SK-N-SH (cell line): Measurements from ENCODE around the gene GGTLC2.

ENCODE experiments used
- CHD2 ChIP-seq: fragments of 150-350 bp; IDR thresholded peaks from 2 replicates; pipeline ENCODE4 v1.6.1; 2018; ENCODE audit warnings: low read length; ENCODE audit not compliant: partially characterized antibody
- MXI1 ChIP-seq: IDR thresholded peaks from 2 replicates; pipeline ENCODE4 v1.6.1; 2012; ENCODE audit warnings: mild to moderate bottlenecking, low read depth, low read length, improper control_type of control experiment
- REST ChIP-seq: IDR thresholded peaks from 2 replicates; pipeline ENCODE4 v1.6.1; 2012; ENCODE audit warnings: mild to moderate bottlenecking, low read depth, low read length, moderate library complexity
- RFX5 ChIP-seq: IDR thresholded peaks from 2 replicates; pipeline ENCODE4 v1.6.1; 2012; ENCODE audit warnings: mild to moderate bottlenecking, improper control_type of control experiment, low read length
- SMC3 ChIP-seq: IDR thresholded peaks from 2 replicates; pipeline ENCODE4 v1.6.1; 2012; ENCODE audit warnings: low read depth, low read length, improper control_type of control experiment
- TCF12 ChIP-seq: IDR thresholded peaks from 2 replicates; pipeline ENCODE4 v1.4.0; 2012
- USF2 ChIP-seq: fragments of 150-350 bp; IDR thresholded peaks from 2 replicates; pipeline ENCODE4 v1.6.1; 2017; ENCODE audit warnings: antibody characterized with exemption, low read length, low read depth, borderline replicate concordance
- ZBTB33 ChIP-seq: IDR thresholded peaks from 2 replicates; pipeline ENCODE4 v1.4.0; 2012; ENCODE audit warnings: low read depth, borderline replicate concordance
- TF ChIP-seq, protein P1 (sequence below): fragments of 200-600 bp; sonication (generic); IDR thresholded peaks from 2 replicates; pipeline ENCODE4 v1.6.1; 2017; ENCODE audit warnings: antibody characterized with exemption, mild to moderate bottlenecking, moderate library complexity
- TF ChIP-seq, protein P2 (sequence below): IDR thresholded peaks from 2 replicates; pipeline ENCODE4 v1.4.0; 2012; ENCODE audit warnings: low read depth, borderline replicate concordance
- TF ChIP-seq, protein P3 (sequence below): IDR thresholded peaks from 2 replicates; pipeline ENCODE4 v1.4.0; 2012; ENCODE audit warnings: low read depth

GRCh38 chr22:22671506-22671905 lies 27.1 kb downstream of the GGTLC2 start:
- TF ChIP-seq, protein P1, sequence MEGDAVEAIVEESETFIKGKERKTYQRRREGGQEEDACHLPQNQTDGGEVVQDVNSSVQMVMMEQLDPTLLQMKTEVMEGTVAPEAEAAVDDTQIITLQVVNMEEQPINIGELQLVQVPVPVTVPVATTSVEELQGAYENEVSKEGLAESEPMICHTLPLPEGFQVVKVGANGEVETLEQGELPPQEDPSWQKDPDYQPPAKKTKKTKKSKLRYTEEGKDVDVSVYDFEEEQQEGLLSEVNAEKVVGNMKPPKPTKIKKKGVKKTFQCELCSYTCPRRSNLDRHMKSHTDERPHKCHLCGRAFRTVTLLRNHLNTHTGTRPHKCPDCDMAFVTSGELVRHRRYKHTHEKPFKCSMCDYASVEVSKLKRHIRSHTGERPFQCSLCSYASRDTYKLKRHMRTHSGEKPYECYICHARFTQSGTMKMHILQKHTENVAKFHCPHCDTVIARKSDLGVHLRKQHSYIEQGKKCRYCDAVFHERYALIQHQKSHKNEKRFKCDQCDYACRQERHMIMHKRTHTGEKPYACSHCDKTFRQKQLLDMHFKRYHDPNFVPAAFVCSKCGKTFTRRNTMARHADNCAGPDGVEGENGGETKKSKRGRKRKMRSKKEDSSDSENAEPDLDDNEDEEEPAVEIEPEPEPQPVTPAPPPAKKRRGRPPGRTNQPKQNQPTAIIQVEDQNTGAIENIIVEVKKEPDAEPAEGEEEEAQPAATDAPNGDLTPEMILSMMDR: no peak
- TF ChIP-seq ZBTB33 (no peak), CHD2 (no peak), TCF12 (no peak), RFX5 (no peak), SMC3 (no peak), MXI1 (no peak), REST (no peak), USF2 (no peak)
- TF ChIP-seq, protein P2, sequence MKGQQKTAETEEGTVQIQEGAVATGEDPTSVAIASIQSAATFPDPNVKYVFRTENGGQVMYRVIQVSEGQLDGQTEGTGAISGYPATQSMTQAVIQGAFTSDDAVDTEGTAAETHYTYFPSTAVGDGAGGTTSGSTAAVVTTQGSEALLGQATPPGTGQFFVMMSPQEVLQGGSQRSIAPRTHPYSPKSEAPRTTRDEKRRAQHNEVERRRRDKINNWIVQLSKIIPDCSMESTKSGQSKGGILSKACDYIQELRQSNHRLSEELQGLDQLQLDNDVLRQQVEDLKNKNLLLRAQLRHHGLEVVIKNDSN: no peak
- TF ChIP-seq, protein P3, sequence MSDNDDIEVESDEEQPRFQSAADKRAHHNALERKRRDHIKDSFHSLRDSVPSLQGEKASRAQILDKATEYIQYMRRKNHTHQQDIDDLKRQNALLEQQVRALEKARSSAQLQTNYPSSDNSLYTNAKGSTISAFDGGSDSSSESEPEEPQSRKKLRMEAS: no peak
